ENCODE results near the gene ARHGEF1.

ARHGEF1 gene

DNA sequence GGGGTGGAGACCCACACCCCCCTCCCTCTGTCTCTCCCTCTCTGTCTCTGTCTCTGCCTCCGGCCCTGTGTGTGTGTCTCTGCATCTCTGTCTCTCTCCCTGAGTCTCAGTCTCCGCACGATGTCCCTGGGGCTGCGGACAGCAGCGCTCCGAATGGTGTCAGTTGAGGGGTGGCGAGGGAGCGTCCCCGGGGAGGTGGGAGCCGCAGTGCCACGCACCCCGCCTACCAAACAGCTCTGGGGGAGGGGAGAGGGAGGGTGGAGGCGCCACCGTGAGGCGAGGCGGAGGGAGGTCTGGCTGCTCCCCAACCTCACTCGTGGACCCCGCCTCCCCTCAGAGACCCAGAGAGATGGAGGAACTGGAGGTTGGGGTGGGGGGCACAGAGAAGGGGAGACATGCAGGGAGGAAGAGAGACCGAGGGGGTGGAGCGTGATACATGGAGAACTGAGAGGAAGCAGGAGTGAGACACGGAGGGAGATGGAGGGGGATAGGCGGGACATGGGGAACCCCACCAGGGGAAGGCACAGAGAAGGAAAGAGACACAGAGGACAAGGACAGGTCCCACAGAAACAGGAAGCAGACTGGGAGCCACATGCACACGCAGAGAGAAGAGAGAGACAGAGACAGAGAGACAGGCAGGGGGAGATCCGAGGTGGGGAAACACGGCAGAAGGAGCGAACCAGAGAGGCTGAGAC lies 38.0 kb downstream of the ARHGEF1 start:
- DNase-seq = no peak

DNA sequence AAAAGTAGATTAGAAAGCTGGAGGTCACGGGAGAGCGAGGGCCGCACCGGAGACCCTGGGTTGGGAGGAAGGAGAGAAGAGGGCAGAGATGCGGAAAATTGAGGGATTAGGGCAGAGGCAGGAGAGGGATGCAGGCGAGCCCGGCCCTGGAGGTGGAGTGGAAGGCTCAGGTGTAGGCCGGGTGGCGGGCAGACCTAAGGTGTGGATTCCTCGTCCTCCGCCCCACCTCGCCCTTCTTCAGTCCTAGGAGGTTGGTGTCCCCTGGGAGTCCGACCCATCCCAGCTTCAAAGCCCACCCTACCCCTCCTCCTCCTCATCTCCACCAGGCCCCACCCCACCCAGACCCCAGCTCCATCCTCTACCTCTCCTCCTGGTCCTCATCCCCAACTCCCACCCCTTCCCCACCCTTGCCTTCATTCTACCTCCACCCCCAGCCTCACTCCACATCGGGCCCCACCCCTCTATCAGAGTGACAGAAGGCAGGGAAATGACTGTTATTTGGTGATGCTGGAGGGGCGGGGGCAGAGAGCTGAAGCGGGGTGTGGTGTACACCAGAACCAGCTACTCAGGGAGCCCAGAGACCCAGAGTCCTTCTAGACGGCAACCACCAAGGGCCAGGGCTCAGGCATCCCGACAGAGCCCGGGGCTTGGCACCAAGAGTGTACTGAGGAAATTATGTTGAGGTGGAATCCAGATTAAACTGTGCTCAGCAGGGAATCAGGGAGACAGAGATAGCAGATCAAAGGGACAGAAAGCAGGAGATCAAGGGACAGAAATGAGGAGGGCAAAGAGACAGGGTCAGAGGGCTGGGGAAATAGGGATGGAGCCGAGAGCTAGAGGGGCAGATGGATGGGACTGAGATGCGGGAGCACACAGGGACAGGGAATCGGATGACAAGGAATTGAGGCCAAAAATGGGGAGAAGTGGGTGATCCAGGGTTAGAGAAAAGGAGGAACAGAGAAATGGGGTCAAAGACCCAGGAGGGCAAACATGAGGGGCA lies 38.9 kb downstream of the ARHGEF1 start:
- no peak for DNase-seq

DNA sequence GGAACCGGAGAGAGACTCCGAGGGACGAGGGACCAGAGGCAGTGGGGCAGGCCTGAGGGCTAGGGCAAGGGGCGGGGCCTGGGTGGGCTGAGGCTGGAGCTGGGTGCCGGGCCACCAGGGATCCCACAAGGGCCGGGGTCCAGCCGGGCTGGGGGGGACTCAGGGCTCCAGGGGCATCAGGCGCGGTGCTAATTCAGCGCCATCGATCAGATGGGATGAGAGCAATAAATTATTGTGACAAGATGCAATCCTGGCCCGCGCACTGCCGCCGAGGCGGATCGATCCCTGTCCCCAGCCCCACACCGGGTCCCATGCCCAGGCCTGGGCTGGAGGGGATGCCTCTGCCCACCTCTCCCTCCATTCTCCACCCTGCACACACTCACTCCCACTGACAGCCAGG lies 39.6 kb downstream of the ARHGEF1 start:
- no peak for DNase-seq

DNA sequence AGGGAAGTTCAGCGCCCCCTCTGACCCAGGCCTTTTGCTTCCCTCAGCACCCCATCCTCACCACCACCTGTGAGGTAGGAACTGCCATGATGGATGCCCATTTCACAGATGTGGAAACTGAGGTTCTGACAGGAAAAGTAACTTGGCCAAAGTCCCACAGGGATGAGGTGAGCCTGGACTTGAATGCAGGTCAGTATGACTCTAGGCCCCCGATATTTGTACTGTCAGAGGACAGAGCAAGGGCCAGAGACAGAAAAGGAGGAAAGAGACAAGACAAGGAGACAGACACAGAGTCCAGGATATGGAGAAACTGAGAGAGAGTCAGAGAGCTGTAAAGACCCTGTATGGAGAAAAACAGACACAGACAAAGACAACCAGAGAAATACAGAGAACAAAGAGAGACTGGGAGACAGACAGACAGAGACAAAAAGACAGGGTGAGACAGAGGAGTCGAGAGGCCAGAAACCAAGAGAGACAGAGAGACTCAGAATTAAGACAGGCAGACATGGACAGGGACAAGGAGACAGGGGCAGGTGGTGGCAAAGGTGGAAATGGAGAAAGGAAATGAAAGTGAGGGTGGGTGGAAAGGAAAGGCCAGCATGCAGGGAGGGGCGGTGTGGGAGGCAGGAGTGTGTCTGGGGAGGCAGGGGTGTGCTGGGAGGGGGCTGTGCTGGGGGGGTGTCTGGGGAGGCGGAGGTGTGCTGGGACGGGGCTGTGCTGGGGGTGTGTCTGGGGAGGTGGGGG lies 40.2 kb downstream of the ARHGEF1 start:
- DNase-seq = no peak

DNA sequence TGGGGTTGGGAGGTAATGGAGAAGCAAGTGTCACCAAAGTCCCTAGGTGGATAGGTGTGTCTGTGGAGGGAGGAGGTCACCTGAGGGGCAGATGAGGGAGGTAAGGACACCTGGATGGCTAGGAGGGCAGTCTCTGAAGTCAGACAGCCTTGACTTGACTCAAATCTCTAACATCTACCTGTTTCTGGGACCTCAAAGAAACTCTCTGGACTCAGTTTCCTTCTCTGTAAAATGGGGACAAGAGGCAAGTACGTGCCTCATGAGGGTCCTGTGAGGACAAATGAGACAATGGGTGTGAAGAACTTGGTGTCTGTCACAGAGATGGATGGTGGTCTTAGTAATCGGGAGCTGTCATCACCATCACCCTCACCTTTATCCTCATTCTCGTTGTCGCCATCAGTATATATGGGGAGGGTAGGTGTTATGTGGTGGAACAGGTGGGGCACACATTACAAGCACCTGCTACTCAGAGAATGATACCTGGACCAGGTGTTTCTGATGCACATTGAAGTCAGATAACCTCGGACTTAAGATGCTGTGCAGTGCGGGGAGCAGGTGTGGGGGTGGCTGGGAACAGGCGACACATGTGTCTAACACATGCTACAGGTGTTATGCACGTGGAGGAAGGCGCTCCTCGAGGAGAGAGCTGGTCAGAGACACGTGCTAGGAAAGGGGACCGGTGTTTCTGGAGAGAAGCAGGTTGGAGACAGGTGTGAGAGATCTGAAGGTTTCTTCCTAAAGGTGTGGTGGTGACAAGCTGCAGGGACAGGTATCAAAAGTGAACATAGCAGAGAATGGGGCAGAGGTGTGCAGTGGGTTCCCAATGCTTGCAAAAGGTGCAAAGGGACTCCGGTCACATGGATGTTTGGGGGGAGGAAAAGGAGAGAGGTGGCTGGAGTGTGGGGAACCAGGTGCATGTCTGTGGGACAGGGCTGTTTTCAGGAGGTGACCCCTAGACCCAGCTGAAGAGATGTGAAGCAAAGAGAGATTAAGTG lies 41.5 kb downstream of the ARHGEF1 start:
- no peak for DNase-seq

DNA sequence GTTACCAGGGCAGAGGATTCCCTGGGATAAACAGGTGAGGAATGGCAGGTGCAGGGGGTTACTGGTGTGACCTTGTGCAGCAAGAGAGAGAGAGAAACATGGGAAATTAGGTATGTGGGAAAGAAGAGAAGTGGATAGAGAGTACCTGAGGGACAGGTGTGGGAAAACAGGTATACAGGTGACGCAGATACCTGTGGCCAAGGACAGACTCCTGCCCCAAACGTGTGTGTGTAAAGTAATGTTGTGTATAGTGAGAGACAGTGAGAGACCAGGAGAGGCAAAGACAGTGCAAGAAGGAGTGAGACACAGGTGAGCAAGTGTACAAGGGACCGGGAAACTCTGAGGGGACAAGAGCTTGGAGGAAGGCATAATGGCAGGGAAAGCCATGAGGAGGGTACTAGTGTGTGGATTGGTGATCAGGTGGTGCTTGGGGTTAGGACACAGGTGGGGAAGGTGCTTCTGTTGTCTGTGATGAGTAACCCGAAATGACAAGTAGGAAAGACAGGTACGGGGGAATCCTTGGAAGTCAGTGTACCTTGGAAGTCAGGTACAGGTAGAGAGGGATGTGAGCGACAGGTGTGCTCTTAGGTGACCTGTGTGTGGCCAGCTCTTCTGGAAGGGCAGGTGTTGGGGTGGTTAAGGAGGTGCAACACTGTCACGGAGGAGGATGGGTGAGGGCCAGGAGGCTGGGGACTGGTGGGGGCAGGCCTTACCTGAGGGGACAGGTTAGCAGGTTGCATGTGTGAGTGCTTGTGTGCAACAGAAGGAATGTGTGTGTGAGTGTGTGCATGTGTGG lies 42.4 kb downstream of the ARHGEF1 start:
- no peak for DNase-seq

DNA sequence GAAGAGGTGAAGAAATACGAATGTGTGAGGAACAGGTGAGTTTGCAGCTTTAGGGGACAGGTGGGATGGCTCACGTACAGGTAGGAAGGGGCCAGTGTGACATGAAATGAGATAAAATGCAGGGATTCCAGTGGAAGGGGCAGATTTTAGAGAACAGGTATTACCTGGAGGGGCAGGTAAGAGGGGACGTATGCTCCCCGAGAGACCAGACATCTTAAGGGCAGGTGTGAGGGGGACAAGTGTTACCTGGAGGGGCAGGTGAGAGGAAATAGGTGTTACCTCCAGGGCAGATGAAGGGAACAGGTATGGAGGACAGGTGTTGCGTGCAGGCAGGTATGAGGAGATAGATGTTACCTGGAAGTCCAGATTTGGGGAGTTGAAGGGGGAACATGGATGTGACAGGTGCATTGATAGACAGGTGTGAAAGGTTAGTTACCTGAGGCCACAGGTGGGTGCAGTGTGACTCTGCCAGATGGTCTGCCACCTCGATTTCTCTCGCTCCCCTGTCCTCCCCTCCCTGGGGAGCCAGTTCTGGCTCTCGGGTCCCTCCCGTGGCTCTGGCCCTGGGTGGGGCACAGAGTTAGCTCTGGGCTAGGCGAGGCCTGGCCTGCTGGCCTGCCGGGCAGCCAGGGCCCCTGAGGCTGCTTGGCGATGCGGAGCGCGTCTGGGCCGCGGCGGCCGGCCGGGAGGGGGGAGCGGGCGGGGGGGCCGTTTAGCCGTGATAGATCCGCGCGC lies 43.2 kb downstream of the ARHGEF1 start:
- no peak for DNase-seq

DNA sequence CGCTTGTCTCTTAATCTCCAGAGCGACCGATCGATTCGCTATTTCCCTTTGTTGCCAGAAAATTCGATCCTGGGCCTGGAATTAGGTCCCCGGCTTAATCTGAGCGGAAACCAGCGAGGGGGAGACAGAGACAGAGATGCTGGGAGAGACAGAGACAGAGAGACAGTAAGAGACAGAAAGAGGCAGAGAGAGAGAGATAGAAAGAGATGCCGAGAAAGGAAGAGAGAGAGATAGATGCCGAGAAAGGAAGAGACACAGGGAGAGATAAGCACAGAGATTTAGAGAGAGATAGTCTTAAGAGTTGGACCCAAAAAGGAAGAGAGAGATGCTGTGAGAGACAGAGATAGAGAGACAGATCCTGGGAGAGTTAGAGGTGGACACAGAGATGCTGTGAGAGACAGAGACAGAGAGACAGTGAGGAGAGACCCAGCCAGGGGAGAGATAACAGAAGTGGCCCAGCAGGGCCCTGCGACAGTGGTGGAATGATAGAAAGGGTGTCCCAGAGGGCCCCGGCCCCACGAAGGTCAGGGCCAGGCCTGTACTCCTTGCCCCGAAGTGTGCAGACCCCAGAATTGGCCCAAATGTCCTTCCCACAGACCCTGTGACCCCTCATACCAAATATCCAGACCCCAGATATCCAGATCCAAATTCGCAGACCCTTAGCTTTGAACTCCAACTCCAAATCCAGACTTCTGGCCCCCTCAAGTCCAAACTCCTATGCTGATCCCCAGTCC lies 43.9 kb downstream of the ARHGEF1 start:
- no peak for DNase-seq

DNA sequence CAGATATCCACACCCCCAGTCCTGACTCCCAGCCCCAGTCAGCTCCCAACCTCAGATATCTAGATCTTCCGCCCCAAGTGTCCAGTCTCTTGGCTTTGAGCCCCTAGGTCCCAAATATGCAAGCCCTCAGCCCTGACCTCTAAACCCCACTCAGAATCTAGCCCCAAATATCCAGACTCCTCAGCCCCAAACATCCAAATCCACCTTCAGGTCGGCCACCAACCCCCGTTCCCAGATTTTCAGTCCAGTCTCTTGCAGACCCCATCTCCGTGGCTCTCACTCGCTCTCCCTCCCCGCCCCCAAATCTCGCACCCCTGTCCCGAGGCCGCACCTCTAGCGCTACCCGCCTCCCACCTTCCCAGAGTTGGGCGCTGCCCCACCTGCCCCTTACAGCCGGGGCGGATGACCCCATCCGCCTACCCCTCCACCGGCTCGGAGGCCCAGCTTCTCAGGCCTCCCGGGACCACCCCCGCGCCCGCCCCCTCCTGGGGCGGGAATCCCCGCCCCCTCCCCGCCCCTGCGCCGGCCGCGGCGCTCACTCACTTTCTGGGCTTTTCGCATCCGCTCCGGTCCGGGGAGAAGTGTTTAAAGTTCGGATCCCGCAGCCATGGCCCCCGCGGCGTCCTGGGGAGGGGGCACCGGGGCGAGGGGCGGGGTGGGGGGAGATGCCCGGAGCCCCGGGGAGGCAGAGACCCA lies 44.7 kb downstream of the ARHGEF1 start:
- DNase-seq = no peak

DNA sequence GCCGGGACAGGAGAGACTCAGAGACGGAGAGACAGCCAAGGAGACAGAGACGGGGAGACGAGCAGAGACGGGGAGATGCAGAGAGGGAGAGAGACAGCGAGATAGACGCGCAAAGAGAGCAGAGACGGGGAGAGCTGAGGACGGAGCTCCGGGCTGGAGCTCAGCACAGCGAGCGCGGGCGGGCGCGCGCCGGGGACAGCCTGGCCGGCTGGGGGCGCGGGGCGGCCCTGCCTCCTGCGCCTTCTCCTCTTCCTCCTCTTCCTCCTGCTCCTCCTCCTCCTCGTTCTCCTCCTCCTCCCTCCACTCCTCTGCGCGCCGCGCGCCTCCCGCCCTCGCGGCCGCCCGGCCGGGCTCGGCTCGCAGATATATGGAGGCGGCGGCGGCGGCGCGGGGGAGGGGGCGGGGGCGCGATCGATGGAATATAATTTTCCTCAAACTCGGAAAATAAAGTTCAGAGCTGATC lies 45.3 kb downstream of the ARHGEF1 start, which contains the start of gene ERFL:
ERFL (minus strand) TSS at position 229 of the 463 bp plus-strand sequence. CDS start 15,530 bp downstream, outside the sequence.
- no peak for DNase-seq

DNA sequence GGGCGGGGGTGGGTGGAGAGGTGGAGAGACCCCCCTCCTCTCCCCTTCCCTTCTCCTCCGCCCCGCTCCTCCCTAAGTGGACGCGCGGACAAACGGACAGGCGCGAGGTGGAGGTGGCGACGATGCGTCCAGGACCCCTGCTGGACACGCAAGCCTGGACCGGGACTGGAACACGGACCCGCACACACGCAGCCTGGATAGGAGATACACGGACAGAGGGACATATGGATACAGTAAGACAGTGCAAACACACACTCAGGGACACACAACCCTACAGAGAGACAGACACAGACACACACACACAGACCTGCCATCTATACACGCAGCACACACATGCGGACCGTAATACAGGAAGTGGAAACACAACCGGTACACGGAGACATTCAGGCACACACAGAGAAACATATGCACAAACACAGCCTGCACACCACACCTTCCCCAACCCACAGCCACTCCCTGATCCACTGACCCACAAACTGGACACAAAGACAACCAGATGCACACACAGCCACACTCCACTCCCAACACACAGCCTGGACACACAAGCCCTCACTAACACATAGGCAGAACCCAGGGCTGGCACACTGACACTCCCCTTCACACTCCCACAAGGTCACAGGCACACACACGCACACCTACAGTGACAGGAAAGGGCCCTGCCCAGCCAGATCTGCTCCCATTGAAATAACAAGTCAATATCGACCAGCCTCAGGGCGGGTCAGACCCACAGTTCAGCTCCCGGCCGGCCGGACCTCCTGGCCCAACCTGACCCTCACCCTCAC lies 46.0 kb downstream of the ARHGEF1 start:
- DNase-seq = no peak

DNA sequence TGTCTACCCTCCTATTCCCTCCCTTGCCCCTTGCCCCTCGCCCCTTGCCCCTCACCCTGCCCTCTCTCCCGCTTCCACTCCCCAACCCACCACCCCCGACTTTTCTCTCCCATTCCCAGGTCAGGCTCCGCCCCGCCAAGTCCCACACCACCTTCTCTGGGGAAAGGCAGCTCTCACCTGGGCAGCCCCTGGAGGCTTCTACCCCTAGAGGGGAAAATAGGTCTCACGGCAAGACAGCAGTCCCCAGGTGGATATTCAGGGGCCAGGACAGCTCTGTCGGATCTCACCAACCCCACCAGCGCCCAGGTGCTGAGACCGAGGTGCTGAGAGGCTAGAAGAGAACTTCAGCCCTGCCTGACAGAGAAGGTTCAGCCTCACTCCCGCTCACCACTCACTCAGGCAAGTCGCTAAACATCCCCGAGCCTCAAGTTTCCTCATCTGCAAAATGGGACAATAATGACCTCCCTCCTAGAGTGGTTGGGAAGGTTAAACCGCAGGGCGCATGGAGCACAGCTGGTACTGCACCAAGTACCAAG lies 46.6 kb downstream of the ARHGEF1 start:
- no peak for DNase-seq

DNA sequence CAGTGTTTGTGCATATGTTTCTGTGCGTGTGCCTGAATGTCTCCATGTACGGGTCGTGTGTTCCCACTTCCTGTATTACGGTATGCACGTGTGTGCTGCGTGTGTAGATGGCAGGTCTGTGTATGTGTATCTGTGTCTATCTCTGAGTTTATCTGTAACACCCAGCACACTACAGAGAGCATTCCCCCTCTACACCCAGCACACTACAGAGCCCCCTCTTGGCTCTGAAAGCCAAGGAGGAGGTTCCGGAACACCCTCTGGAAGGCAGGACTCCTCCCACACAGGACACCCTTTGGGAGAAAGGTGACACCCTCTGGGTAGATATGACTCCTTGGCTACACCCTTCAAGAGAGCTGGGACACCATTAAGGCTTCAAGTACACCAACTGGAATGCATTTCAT lies 47.3 kb downstream of the ARHGEF1 start:
- no peak for DNase-seq

DNA sequence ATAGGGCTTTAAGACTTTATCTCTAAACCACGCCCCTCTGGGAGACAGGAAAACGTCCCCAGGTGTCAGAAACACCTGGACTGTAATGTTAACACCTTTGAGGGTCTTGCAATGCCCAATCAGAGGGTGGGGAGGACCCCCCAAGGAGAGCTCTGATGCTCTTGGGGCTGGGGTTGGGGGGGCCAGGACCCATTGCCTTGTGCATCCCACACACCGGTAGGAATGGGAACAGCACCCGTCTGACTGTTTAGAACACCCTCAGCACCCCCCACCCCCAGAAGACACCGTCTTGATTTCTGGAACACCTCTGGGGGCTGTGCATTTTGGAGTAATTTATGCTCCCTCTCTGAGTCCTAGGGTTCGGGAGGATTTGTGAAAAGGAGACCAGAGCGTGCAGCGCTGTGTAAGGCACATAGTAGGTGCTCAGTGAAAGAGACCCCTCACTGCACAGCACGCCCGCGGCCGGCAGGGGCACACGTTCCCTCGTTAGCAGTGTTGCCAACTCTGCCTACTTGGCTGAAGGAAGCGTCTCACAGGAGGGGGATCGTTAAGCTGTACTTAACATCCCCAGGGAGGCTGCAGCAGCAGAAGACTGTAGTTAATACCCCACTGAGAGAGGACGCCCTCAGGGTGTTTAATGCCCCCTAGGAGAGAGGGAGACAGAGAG lies 48.1 kb downstream of the ARHGEF1 start:
- DNase-seq = peak; percentile 46

DNA sequence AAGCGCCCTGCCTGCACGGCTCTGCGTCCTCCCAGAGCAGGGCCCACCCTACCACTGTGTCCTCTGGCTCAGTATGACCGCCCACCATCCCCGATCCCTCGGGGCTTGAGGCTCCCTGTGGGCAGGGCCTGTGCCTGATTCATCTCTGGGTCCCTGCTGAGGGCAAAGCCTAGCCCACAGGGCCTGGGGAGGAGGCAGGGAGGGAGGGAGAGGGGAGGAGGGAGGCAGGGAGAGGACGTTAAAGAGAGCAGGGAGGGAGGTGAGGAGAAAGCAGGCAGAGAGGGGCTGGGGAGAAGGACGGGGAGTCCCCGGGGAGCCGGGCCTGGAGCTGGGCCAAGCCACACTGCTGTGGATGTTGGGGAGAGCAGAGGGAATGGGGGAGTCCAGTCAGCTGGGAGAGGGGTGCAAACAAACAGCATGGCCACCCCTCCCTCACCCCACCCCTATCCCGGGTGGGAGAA lies 49.3 kb downstream of the ARHGEF1 start:
- DNase-seq = peak; percentile 84

DNA sequence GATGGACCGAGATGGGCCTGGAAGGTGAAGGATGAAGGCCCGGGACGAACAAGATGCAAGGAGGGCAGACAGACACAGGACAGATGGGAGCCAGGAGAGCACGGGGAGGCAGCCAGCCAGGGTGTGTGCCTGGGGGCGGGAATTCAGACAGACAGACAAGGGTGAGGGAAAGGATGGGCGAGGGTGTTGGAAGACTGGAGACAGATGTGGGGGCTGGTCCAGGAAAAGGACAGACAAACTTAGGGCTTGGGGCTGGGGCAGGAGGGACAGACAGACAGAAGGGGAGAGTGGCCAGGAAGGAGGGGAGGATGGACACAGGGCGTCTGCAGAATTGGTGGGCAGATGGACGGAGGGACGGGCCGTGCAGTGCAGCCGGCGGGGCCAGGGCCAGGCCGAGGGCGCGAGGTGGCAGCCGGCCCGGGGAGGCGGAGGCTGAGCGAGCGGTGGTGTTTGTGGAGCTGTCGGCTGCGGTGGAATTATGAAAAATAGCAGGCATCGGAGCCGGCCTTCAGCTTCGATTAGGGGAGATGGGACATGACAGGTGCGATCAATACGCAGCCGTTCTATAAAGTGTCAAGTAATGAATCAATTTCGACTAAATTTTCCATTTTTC lies 49.8 kb downstream of the ARHGEF1 start:
- peak; percentile 84 for DNase-seq

Measured in NCI-H2171 treated with DMSO at 0.1 percent for 48 hours (cell line).